Trophoblast cell (in vitro differentiated cells and primary cell): ENCODE results near the gene SPRING1.
"Not testable (repeated sequence)": the region's sequence is repeated elsewhere in the genome, so short reads cannot be mapped to it uniquely, and the experiment has no call there.

Source experiments
- DNase-seq, 2 donors: peaks; one replicate each; pipeline ENCODE4 v3.0.0-alpha.2; 2016
- H2AFZ ChIP-seq: 2 replicates; pipeline ENCODE4 v1.6.1; 2013; ENCODE audit warnings: low read length, moderate library complexity, mild to moderate bottlenecking; ENCODE audit not compliant: insufficient read depth, poor library complexity
- H2AK5ac ChIP-seq: 2 replicates; pipeline ENCODE4 v1.6.1; 2013; ENCODE audit warnings: mild to moderate bottlenecking, low read length
- H2BK120ac ChIP-seq: 2 replicates; pipeline ENCODE4 v1.6.1; 2013; ENCODE audit warnings: low read length, mild to moderate bottlenecking, moderate library complexity; ENCODE audit not compliant: insufficient read depth, poor library complexity
- H2BK12ac ChIP-seq: 2 replicates; pipeline ENCODE4 v1.6.1; 2013; ENCODE audit warnings: mild to moderate bottlenecking, low read length, moderate library complexity
- H2BK5ac ChIP-seq: 2 replicates; pipeline ENCODE4 v1.6.1; 2013; ENCODE audit warnings: low read length, low read depth, moderate library complexity, mild to moderate bottlenecking; ENCODE audit not compliant: poor library complexity
- H3K14ac ChIP-seq: 2 replicates; pipeline ENCODE4 v1.6.1; 2013; ENCODE audit warnings: mild to moderate bottlenecking, low read length
- H3K18ac ChIP-seq: 2 replicates; pipeline ENCODE4 v1.6.1; 2013; ENCODE audit warnings: mild to moderate bottlenecking, low read length
- H3K23ac ChIP-seq: 2 replicates; pipeline ENCODE4 v1.6.1; 2013; ENCODE audit warnings: low read length
- H3K27ac ChIP-seq: 2 replicates; pipeline ENCODE4 v1.5.1; 2013; ENCODE audit warnings: low read depth, mild to moderate bottlenecking, inconsistent platforms, low read length, moderate library complexity
- H3K27me3 ChIP-seq: 2 replicates; pipeline ENCODE4 v1.6.1; 2013; ENCODE audit warnings: inconsistent platforms, mild to moderate bottlenecking, low read length, moderate library complexity; ENCODE audit not compliant: insufficient read depth
- H3K36me3 ChIP-seq, 2 experiments: 1 replicate in 1 of 2; 2 replicates in 1 of 2; pipeline ENCODE4 v1.6.1; 2013; ENCODE audit warnings: low read length in 2 of 2, mild to moderate bottlenecking in 2 of 2, moderate library complexity in 1 of 2; ENCODE audit not compliant: insufficient read depth in 2 of 2, control insufficient read depth in 1 of 2
- H3K4ac ChIP-seq: 2 replicates; pipeline ENCODE4 v1.6.1; 2013; ENCODE audit warnings: low read depth, mild to moderate bottlenecking, low read length, moderate library complexity
- H3K4me1 ChIP-seq, 2 experiments: 1 replicate in 1 of 2; 2 replicates in 1 of 2; pipeline ENCODE4 v1.6.1; 2013; ENCODE audit warnings: low read length in 2 of 2, mild to moderate bottlenecking in 2 of 2, moderate library complexity in 1 of 2; ENCODE audit not compliant: insufficient read depth in 2 of 2, control insufficient read depth in 1 of 2
- H3K4me2 ChIP-seq: 2 replicates; pipeline ENCODE4 v1.6.1; 2013; ENCODE audit warnings: inconsistent platforms, mild to moderate bottlenecking, low read length, moderate library complexity
- H3K4me3 ChIP-seq: 2 replicates; pipeline ENCODE4 v1.5.1; 2013; ENCODE audit warnings: mild to moderate bottlenecking, low read depth, low read length, inconsistent platforms
- H3K79me1 ChIP-seq: one replicate; pipeline ENCODE4 v1.6.1; 2013; ENCODE audit warnings: low read length
- H3K79me2 ChIP-seq: 2 replicates; pipeline ENCODE4 v1.6.1; 2013; ENCODE audit warnings: low read length, mild to moderate bottlenecking; ENCODE audit not compliant: control insufficient read depth, insufficient read depth, poor library complexity
- H3K9ac ChIP-seq: 2 replicates; pipeline ENCODE4 v1.6.1; 2013; ENCODE audit warnings: mild to moderate bottlenecking, low read length
- H3K9me3 ChIP-seq: 2 replicates; pipeline ENCODE4 v1.6.1; 2013; ENCODE audit warnings: low read depth, mild to moderate bottlenecking, control low read depth, inconsistent platforms, low read length; ENCODE audit not compliant: insufficient read depth
- H4K12ac ChIP-seq: 2 replicates; pipeline ENCODE4 v1.6.1; 2013; ENCODE audit warnings: low read depth, mild to moderate bottlenecking, low read length, moderate library complexity
- H4K8ac ChIP-seq: 2 replicates; pipeline ENCODE4 v1.6.1; 2013; ENCODE audit warnings: low read depth, mild to moderate bottlenecking, low read length, moderate library complexity
- H4K91ac ChIP-seq: one replicate; pipeline ENCODE4 v1.6.1; 2013; ENCODE audit warnings: low read depth, mild to moderate bottlenecking, low read length, moderate library complexity
- WGBS: extraction: QIAGEN DNeasy Blood & Tissue Kit; methylation state at CpG from one replicate; pipeline ENCODE4 v1.1.7; 2013; ENCODE audit warnings: missing lambda C conversion rate; ENCODE audit not compliant: insufficient read length, insufficient coverage; ENCODE audit errors: extremely low coverage; 5-methylcytosine and 5-hydroxymethylcytosine counted together

SPRING1 gene

DNA sequence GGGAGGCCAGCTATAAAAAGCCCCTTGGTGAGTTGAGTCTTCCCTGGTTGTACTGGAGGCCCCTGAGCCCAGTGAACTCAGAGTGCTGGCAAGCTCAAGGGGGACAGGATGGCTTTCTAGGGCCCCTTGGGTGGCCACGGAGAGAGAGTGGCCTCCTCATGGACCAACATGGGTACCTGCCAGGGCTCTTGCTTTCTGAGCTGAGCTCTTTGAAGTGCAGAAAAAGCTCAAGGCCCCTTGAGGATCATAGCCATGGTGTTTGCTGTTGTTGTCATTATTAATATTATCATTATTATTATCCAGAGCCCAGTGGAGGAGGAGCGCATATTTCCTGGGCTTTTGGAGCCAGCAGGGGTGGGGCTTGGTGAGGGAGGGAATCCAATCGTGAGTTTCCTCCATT lies 6.9 kb upstream of the SPRING1 start:
- Histone ChIP-seq H3K4me1 (no peaks in the 10 kb centered on the region), H3K18ac (no peak overlapping the region), H3K9ac (no peak overlapping the region), H2BK12ac (no peak overlapping the region), H4K12ac (no peak overlapping the region), H2BK5ac (no peak overlapping the region), H3K79me1 (no peaks in the 10 kb centered on the region), H3K79me2 (no peaks in the 10 kb centered on the region), H4K8ac (no peak overlapping the region), H3K27ac (no peak overlapping the region), H3K9me3 (no peaks in the 10 kb centered on the region), H3K23ac (no peak overlapping the region), H3K14ac (no peak overlapping the region), H2BK120ac (no peak overlapping the region), H3K27me3 (no peaks in the 10 kb centered on the region), H3K36me3 (no peaks in the 10 kb centered on the region), H4K91ac (no peak overlapping the region), H3K4me2 (no peak overlapping the region), H3K4ac (no peak overlapping the region), H2AFZ (no peak overlapping the region), H3K4me3 (no peak overlapping the region), H2AK5ac (no peak overlapping the region)
- DNase-seq = no peak
- WGBS = no CpG with 5 or more reads among the region's 3 CpGs

DNA sequence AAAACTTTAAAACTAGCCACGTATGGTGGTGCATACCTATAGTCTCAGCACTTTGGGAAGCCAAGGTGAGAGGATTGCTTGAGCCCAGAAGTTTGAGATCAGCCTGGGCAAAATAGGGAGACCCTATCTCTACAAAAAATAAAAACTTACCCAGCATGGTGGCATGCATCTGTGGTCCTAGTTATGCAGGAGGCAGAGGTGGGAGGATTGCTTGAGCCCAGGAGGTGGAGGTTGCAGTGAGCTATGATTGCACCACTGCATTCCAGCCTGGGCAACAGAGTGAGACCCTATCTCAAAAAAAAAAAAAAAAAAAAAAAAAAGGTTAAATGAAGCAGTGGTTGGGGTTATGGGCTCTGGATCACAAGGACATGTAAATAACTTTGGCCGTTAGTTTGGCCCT lies 4.9 kb upstream of the SPRING1 start:
- H2BK12ac ChIP-seq, H2AK5ac ChIP-seq, H2BK120ac ChIP-seq, H3K18ac ChIP-seq, H3K4ac ChIP-seq, H3K23ac ChIP-seq, H3K9me3 ChIP-seq, H3K79me2 ChIP-seq, H3K4me1 ChIP-seq, H2BK5ac ChIP-seq, H3K27me3 ChIP-seq, H3K27ac ChIP-seq, DNase-seq, H4K12ac ChIP-seq, H4K91ac ChIP-seq, H4K8ac ChIP-seq, H3K9ac ChIP-seq, H3K36me3 ChIP-seq, H3K4me3 ChIP-seq, H3K79me1 ChIP-seq, H3K4me2 ChIP-seq, H3K14ac ChIP-seq, H2AFZ ChIP-seq: not testable (repeated sequence)
- no CpG with 5 or more reads among the region's 2 CpGs for WGBS

DNA sequence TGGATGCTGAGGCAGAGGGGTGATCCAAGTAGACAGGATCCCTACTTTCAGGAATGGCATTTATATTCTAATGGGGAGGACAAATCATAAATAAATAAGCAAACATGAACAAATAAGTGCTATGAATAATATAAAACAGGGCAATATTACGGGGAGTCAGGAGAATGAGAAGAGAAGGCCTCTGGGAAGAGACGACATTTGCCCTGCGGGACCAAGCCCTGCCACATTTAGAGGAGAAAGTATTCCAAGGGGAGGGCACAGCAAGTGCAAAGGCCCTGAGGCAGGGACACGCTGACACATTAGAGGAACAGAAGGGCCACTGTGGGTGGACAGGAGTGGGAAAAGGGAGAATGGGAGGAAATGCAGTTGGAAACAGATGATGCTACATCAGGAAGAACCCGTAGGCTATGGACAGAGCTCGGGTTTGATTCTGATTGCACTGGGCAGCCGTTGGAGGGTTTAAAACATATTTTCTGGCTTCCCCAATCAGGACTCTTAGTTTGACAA lies 1.6 kb upstream of the SPRING1 start:
- H4K8ac ChIP-seq = no peak overlapping the region
- H4K12ac ChIP-seq = no peak overlapping the region
- peaks cover 9% of the 10 kb centered on the region for H3K79me2 ChIP-seq
- H2BK5ac ChIP-seq = no peak overlapping the region
- no peak overlapping the region for H4K91ac ChIP-seq
- H3K27me3 ChIP-seq = no peaks in the 10 kb centered on the region
- no peak overlapping the region for H2AFZ ChIP-seq
- H3K27ac ChIP-seq = no peak overlapping the region
- H2BK12ac ChIP-seq = no peak overlapping the region
- H3K4me3 ChIP-seq = no peak overlapping the region
- H3K9me3 ChIP-seq = no peaks in the 10 kb centered on the region
- H2AK5ac ChIP-seq = no peak overlapping the region
- no peaks in the 10 kb centered on the region for H3K36me3 ChIP-seq
- no peak overlapping the region for H3K14ac ChIP-seq
- no peak overlapping the region for H2BK120ac ChIP-seq
- WGBS = no CpG with 5 or more reads among the region's 7 CpGs
- H3K9ac ChIP-seq = no peak overlapping the region
- no peak overlapping the region for H3K4ac ChIP-seq
- peaks cover 9 to 12% of the 10 kb centered on the region in 2 experiments for H3K4me1 ChIP-seq
- no peak overlapping the region for H3K18ac ChIP-seq
- no peak overlapping the region for H3K4me2 ChIP-seq
- DNase-seq = no peak
- H3K23ac ChIP-seq = no peak overlapping the region
- peaks cover 5% of the 10 kb centered on the region for H3K79me1 ChIP-seq

DNA sequence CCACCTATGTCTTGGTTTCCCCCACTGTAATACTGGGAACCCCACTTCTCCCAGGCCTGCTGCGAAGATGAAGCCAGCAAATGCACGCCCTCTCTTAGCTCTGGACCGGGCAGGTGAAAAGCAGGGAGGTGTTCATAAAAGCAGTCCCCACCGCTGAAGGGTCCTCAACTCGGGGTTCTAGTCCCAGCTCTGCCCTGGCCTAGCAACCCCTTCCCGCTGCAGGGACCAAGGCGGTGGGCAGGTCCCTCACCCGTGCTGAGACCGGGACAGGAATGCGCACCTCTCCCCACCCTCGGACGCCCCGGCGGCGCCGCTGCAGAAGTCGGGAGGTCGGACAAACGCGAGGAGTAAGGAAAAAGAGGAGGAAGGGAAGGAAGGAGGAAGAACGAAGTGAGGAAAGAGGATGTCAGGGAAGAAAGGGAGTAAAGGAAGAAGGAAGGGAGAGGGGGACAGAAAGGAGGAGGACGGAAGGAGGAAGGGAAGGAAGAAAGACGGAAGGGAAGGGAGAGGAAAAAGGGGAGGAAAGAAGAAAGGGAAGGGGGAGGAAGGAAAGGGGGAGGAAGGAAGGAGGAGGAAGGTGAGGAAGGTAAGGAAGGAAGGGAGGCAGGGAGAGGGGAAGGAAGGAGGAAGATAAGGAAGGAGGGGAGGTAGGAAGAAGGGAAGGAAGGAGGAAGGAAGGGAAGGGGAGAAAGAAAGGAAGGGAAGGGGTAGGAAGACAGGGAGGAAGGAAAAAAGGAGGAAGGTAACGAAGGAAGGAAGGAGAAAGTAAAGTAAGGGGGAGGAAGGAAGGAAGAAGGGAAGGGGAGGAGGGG lies 701 bp downstream of the SPRING1 start:
- peak overlapping the region; percentile 66 for H3K4ac ChIP-seq
- H4K91ac ChIP-seq = peak overlapping the region; percentile 61
- no peaks in the 10 kb centered on the region for H3K27me3 ChIP-seq
- peak overlapping the region; percentile 38 for H3K14ac ChIP-seq
- peaks cover 0 to 2% of the 10 kb centered on the region in 2 experiments for H3K36me3 ChIP-seq
- no peak overlapping the region for H2BK12ac ChIP-seq
- no peak overlapping the region for H3K23ac ChIP-seq
- H3K9ac ChIP-seq = peak overlapping the region; percentile 70
- H2AFZ ChIP-seq = peak overlapping the region; percentile 8
- H3K79me1 ChIP-seq = peaks cover 5% of the 10 kb centered on the region
- H4K8ac ChIP-seq = peak overlapping the region; percentile 60
- H4K12ac ChIP-seq = no peak overlapping the region
- H3K18ac ChIP-seq = peak overlapping the region; percentile 35
- H3K4me3 ChIP-seq = peak overlapping the region; percentile 89
- no CpG with 5 or more reads among the region's 24 CpGs for WGBS
- no peak overlapping the region for H3K27ac ChIP-seq
- no peak for DNase-seq
- peak overlapping the region; percentile 25 for H2AK5ac ChIP-seq
- H3K4me2 ChIP-seq = peak overlapping the region; percentile 85
- peaks cover 9% of the 10 kb centered on the region for H3K79me2 ChIP-seq
- peak overlapping the region; percentile 46 for H2BK5ac ChIP-seq
- H3K4me1 ChIP-seq = peaks cover 9 to 12% of the 10 kb centered on the region in 2 experiments
- H3K9me3 ChIP-seq = no peaks in the 10 kb centered on the region
- H2BK120ac ChIP-seq = peak overlapping the region; percentile 23
